Measurements from ENCODE around the gene MRPL52. TPM values are rescaled to one million over a fixed set of nuclear protein-coding genes. Genes with fewer than 3 reads are reported as not detected.

MRPL52 gene
- 143 to 223 TPM (median 180 TPM) in 5 replicates for total RNA-seq (2022; extraction: Qiagen RNA extraction; ENCODE audit: low read depth)

GRCh38 chr14:22829661-22830442 lies at the start of gene MRPL52:
Gene MRPL52 (plus strand): TSS chr14:22829887. CDS start chr14:22829913, 26 bp downstream.

GRCh38 chr14:22814941-22815713 lies 14.6 kb upstream of the MRPL52 start, which contains the start of gene SLC7A7:
Gene SLC7A7 (minus strand): TSS chr14:22815435. CDS start chr14:22813398, 2,037 bp downstream.

GRCh38 chr14:22836301-22837113 lies 6.8 kb downstream of the MRPL52 start, which contains the start of gene MMP14:
Gene MMP14 (plus strand): TSS chr14:22836585. CDS start chr14:22836818, 233 bp downstream.

GRCh38 chr14:22871224-22872032 lies 41.7 kb downstream of the MRPL52 start, which contains the start of gene LRP10:
Gene LRP10 (plus strand): TSS chr14:22871740. CDS start chr14:22872304, 564 bp downstream.

GRCh38 chr14:22883173-22883976 lies 53.7 kb downstream of the MRPL52 start, which contains the start of gene REM2:
Gene REM2 (plus strand): TSS chr14:22883222. CDS start chr14:22883288, 66 bp downstream.

Other genes starting within 250 kb of the MRPL52 start
- 322 to 363 TPM (median 351 TPM) in 5 replicates for gene DAD1, start 240.7 kb upstream of the MRPL52 start, total RNA-seq (2022; extraction: Qiagen RNA extraction; ENCODE audit: low read depth)
- gene ABHD4, start 231.6 kb upstream of the MRPL52 start, total RNA-seq (2022; extraction: Qiagen RNA extraction; ENCODE audit: low read depth) = 48.1 to 56.1 TPM (median 52.9 TPM) in 5 replicates
- gene OR6J1, start 185.5 kb upstream of the MRPL52 start, total RNA-seq (2022; extraction: Qiagen RNA extraction; ENCODE audit: low read depth) = not detected in 5 replicates
- 137 to 162 TPM (median 156 TPM) in 5 replicates for gene OXA1L, start 63.2 kb upstream of the MRPL52 start, total RNA-seq (2022; extraction: Qiagen RNA extraction; ENCODE audit: low read depth)
- 16.5 to 21.7 TPM (median 19.0 TPM) in 5 replicates for gene SLC7A7, start 14.5 kb upstream of the MRPL52 start, total RNA-seq (2022; extraction: Qiagen RNA extraction; ENCODE audit: low read depth)
- gene MMP14, start 6.7 kb downstream of the MRPL52 start, total RNA-seq (2022; extraction: Qiagen RNA extraction; ENCODE audit: low read depth) = 0.55 to 0.92 TPM (median 0.87 TPM) in 5 replicates
- gene LRP10, start 41.9 kb downstream of the MRPL52 start, total RNA-seq (2022; extraction: Qiagen RNA extraction; ENCODE audit: low read depth) = 47.8 to 93.1 TPM (median 76.8 TPM) in 5 replicates
- 0.26 to 0.67 TPM (median 0.33 TPM) in 5 replicates for gene REM2, start 53.3 kb downstream of the MRPL52 start, total RNA-seq (2022; extraction: Qiagen RNA extraction; ENCODE audit: low read depth)
- gene RBM23, start 89.3 kb downstream of the MRPL52 start, total RNA-seq (2022; extraction: Qiagen RNA extraction; ENCODE audit: low read depth) = 48.9 to 66.4 TPM (median 62.5 TPM) in 5 replicates
- gene PRMT5, start 99.5 kb downstream of the MRPL52 start, total RNA-seq (2022; extraction: Qiagen RNA extraction; ENCODE audit: low read depth) = 98.4 to 196 TPM (median 116 TPM) in 5 replicates
- gene HAUS4, start 127.2 kb downstream of the MRPL52 start, total RNA-seq (2022; extraction: Qiagen RNA extraction; ENCODE audit: low read depth) = 32.7 to 38.7 TPM (median 37.1 TPM) in 5 replicates
- 33.6 to 42.2 TPM (median 39.4 TPM) in 5 replicates for gene AJUBA, start 152.7 kb downstream of the MRPL52 start, total RNA-seq (2022; extraction: Qiagen RNA extraction; ENCODE audit: low read depth)
- gene C14orf93, start 180.3 kb downstream of the MRPL52 start, total RNA-seq (2022; extraction: Qiagen RNA extraction; ENCODE audit: low read depth) = 2.7 to 4.4 TPM (median 3.3 TPM) in 5 replicates
- gene PSMB5, start 205.0 kb downstream of the MRPL52 start, total RNA-seq (2022; extraction: Qiagen RNA extraction; ENCODE audit: low read depth) = 269 to 342 TPM (median 304 TPM) in 5 replicates
- gene PSMB11, start 212.3 kb downstream of the MRPL52 start, total RNA-seq (2022; extraction: Qiagen RNA extraction; ENCODE audit: low read depth) = not detected in 5 replicates
- gene CDH24, start 227.6 kb downstream of the MRPL52 start, total RNA-seq (2022; extraction: Qiagen RNA extraction; ENCODE audit: low read depth) = 2.0 to 5.3 TPM (median 5.0 TPM) in 5 replicates